Gastrocnemius medialis (tissue), 4 donors: ENCODE data around the gene ZNF239.

Experiments
- CTCF ChIP-seq, 5 experiments: fragments of 450-650 bp in 3 of 5; fragments of 200-600 bp in 2 of 5; sonication (generic) in 2 of 5; IDR thresholded peaks in 4 of 5; conservative IDR thresholded peaks in 1 of 5; 1 replicate in 4 of 5; 2 replicates in 1 of 5; pipeline ENCODE4 v1.5.1; 2016 to 2019; ENCODE audit warnings: antibody characterized with exemption in 5 of 5, mild to moderate bottlenecking in 3 of 5, moderate library complexity in 3 of 5
- POLR2A ChIP-seq, 2 donors: fragments of 450-650 bp; IDR thresholded peaks; one replicate each; pipeline ENCODE4 v1.6.1; 2017; ENCODE audit warnings: antibody characterized with exemption in 2 of 2, mild to moderate bottlenecking in 2 of 2, moderate library complexity in 2 of 2

- TF ChIP-seq CTCF (IDR thresholded peaks at IDR 0.05 in 4 of 5, conservative IDR thresholded peaks at IDR 0.05 in 1 of 5) (no peak), POLR2A (IDR thresholded peaks at IDR 0.05) (no peak)
Observed at GRCh38 chr10:43585046-43585445, 10.6 kb upstream of the ZNF239 start.
